RPMI8226 (cell line): ENCODE data around the gene TEX9.
"Not testable (repeated sequence)": the region's sequence is repeated elsewhere in the genome, so short reads cannot be mapped to it uniquely, and the experiment has no call there.

Source experiments
- DNase-seq: peaks from one replicate; pipeline ENCODE4 v3.0.0-alpha.2; 2015

TEX9 gene

GRCh38 chr15:56367156-56367555 is 1.9 kb downstream of the TEX9 start:
- peak; percentile 37 for DNase-seq

DNA sequence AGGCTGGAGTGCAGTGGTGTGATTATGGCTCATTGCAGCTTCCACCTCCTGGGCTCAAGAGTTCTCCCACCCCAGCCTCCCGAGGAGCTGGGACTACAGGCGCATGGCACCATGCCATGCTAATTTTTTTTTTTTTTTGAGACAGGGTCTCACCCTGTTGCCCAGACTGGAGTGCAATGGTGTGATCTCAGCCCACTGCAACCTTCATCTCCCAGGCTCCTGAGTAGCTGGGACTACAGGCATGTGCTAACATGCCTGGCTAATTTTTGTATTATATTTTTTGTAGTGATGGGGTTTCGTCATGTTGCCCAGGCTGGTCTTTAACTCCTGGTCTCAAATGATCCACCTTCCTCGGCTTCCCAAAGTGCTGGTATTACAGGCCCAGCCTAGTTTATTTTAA is 4.0 kb downstream of the TEX9 start:
- peak; percentile 66 for DNase-seq

GRCh38 chr15:56371495-56372147 is 6.4 kb downstream of the TEX9 start:
- DNase-seq: peak; percentile 87

DNA sequence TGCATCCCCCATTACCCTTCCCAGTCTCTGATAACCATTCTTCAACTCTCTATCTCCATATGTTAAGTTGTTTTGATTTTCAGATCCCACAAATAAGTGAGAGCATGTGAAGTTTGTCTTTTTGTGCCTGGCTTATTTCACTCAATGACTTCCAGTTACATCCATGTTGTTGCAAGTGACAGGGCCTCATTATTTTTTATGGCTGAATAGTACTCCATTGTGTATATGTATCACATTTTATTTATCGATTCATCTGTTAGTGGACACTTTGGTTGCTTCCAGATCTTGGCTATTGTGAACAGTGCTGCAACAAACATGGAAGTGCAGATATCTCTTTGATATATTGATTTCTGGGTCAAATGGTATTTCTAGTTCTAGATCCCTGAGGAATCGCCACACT is 9.5 kb downstream of the TEX9 start:
- not testable (repeated sequence) for DNase-seq

GRCh38 chr15:56377822-56378221 is 12.6 kb downstream of the TEX9 start:
- not testable (repeated sequence) for DNase-seq

DNA sequence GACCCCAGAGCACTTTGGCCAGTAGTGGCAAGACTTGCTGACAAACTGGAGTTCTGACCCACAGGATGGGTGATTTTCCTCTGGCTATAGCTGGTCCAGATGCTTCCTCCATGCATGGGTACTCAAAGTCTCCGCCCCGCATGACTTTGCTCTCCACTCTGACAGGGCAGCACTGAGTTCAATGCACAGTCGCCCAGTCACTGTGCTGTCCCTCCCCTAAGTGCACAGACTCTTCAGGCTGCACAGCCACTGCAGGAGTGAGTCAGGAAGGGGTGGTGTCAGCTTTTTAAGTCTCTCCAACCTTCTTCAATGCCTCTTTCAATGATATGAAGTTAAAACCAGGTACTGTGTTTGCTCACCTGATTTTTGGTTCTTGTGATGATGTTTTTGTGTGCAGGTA is 17.8 kb downstream of the TEX9 start:
- DNase-seq: no peak

GRCh38 chr15:56385908-56386307 is 20.7 kb downstream of the TEX9 start:
- no peak for DNase-seq

GRCh38 chr15:56390739-56391267 is 25.6 kb downstream of the TEX9 start:
- DNase-seq: no peak

DNA sequence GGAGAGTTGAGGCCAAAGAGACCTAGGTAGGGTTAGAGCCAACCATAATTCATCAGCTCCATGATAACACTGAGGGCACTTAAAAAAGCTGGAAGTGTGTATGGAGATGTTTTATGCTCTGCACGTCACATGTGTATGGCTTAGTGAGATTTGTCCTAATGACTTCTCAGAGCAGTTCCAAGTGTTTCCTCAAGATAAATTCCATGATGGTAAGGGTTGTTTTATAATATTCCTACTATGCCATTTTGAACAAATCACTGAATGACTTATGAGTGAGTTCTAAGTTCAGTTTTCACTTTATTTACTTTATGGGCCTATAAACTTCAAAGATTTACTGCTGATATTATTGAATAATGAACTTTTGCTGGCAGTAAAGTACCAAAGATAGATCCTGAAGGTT is 28.1 kb downstream of the TEX9 start:
- no peak for DNase-seq

GRCh38 chr15:56394909-56395308 is 29.7 kb downstream of the TEX9 start:
- no peak for DNase-seq

- DNase-seq: not testable (repeated sequence)
Measured at GRCh38 chr15:56397325-56397724, 32.1 kb downstream of the TEX9 start.

DNA sequence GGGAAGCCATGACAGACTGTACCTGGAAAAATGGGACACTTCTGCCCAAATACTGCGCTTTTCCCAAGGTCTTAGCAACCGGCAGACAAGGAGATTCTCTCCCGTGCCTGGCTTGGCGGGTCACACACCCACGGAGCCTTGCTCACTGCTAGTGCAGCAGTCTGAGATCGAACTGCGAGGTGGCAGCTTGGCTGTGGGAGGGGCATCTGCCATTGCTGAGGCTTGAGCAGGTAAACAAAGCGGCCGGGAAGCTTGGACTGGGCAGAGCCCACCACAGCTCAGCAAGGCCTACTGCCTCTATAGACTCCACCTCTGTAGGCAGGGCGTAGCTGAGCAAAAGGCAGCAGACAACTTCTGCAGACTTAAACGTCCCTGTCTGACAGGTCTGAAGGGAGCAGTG is 34.0 kb downstream of the TEX9 start:
- DNase-seq: not testable (repeated sequence)

DNA sequence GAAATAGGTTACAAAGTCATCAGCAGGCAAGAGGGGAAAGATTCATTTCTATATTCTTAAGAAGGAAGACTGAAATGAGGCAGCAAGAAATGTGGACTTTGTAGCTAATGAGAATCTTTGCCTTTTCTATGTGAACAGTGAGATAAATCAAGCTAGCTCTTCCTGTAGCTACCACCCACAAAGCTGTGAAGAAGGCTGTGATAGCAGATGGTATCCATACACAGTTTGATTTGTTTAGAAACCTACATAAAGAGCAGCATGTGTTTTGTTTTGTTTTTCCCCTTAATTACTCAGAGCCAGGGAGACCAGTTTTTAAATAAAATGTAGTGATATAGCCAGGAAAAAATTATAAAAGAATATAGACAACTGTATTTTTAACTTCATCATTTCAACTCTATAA is 45.5 kb downstream of the TEX9 start:
- peak; percentile 16 for DNase-seq

- peak; percentile 70 for DNase-seq
Measured at GRCh38 chr15:56411122-56411749, 46.0 kb downstream of the TEX9 start.

DNA sequence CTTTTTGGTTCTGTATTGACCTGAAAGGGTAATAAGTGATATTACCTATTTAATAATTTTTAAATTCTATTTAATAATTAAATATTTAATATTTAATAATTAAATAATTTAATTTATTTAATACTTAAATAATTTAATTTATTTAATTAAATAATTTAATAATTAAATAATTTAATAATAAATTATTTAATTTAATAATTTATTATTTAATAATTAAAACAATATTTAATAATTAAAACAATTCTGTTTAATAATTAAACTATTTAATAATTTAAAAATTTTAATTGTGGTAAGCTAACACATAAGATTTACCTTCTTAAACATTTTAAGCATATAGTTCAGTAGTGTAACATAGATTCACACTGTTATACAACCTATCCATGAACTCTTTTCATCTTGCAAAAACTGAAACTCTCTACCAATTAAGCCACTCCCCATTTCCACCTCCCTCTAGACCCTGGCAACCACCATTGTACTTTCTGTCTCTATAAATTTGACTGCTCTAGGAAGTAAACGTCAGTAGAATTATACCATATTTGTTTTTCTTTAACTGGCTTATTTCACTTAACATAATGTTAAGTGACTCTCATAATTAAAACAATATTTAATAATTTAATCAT is 48.0 kb downstream of the TEX9 start:
- DNase-seq: not testable (repeated sequence)

- DNase-seq: no peak
Measured at GRCh38 chr15:56425276-56425675, 60.0 kb downstream of the TEX9 start.

DNA sequence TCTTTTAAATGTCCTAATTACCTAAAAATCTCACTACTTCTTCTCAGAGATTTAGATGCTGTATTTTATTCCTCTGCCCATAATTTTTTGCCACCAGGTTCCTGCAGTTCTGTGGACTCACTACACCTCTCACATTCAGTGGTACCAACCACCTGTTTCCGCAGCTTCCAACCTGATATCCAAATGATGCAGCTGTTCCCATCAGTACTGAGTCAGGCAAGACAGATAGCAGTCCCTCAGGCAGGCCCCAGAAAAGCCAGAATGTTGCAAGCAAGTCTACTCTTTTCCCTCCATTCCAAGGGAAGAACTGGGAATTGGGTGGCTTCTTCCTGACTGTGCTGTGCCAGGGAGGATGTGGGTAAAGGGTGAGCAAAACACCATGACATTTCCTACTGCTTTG is 60.8 kb downstream of the TEX9 start:
- no peak for DNase-seq

DNA sequence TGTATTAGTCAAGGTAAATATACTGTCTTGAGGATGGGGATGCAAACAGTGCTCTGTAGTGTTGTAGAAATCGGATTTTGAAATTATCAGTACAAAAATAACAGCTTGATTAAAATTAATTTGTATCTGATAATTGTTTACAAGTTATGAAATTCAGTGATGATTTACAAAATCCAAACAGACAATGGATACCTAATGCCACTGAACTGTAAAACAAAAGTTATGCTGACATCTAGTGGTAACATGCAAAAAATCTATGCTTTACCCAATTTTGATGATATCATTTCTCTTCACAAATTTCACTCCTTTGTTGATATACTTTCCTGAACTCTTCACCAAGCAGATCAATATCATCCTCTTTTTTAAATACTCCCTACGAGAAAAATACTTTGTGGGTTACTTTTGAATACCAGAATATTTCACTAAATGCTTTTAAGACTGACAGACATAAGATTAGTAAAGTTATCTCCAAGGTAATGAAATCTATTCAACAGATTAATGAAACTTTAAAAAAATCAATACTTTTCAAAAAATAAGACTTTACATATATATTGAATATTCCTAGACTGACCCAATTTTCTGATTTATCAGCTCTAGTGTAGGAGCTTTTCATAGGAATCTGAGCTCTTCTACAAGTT is 63.7 kb downstream of the TEX9 start:
- peak; percentile 52 for DNase-seq

DNA sequence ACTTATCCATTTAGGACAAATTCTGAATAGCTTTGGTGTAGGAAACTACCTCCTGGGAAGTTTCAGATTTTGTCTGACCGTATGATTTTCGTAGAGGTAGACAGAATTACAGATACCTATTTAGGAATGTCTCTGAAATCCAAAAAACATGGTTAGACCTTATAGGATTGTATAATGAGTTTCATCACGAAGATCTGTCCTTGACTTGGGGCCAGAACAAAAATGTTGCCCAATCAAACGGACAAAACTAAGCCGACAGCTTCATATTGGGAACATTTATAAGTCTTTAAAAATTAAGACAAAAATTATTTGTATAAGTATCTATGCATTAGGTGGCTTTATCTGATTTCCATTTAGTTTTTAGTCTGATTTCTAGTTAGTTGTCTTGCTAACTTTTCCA is 67.1 kb downstream of the TEX9 start:
- no peak for DNase-seq

- DNase-seq: no peak
Measured at GRCh38 chr15:56440214-56440770, 75.1 kb downstream of the TEX9 start.

GRCh38 chr15:56442354-56442753 is 77.1 kb downstream of the TEX9 start:
- no peak for DNase-seq

- DNase-seq: no peak
Measured at GRCh38 chr15:56445746-56446145, 80.5 kb downstream of the TEX9 start.

DNA sequence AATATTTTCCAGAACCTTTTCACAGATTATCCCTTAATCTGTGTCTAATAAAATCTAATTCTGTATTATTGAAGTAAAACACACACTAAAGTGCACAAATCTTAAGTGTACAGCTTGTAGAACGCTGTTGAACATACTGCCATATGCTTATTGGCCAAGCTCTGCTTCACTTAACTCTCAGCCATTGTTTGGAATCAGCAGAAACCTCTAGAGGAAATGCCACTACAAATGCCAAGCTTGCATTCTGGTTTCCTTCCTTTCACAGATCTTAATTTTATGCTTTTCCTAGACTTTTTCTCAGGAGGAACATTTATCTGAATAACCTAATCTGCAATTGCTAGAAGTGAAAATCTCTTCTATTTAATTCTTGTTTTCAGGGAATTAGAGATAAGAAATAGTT is 89.6 kb downstream of the TEX9 start:
- no peak for DNase-seq
